A673 (cell line): Measurements from ENCODE around the gene CSTF3.
"Not testable (repeated sequence)": the region's sequence is repeated elsewhere in the genome, so short reads cannot be mapped to it uniquely, and the experiment has no call there.

Source experiments
- CTCF ChIP-seq: fragments of 300-800, 200-600 bp; sonication (generic); conservative IDR thresholded peaks from 2 replicates; pipeline ENCODE4 v1.5.1; 2017; ENCODE audit warnings: low read depth, mild to moderate bottlenecking, antibody characterized with exemption, low read length, moderate library complexity, mixed read lengths
- EZH2 ChIP-seq: fragments of 200-600 bp; sonication (generic); IDR thresholded peaks from 2 replicates; pipeline ENCODE4 v1.6.1; 2017; ENCODE audit warnings: borderline replicate concordance, low read depth, mild to moderate bottlenecking, mixed read lengths, antibody characterized with exemption, low read length; ENCODE audit not compliant: poor library complexity, severe bottlenecking

GRCh38 chr11:33048701-33049100 lies 112.6 kb downstream of the CSTF3 start:
- TF ChIP-seq CTCF, EZH2: not testable (repeated sequence)
